ENCODE results near the gene MCF2L2. TPM values are rescaled to one million over a fixed set of nuclear protein-coding genes. Genes with fewer than 3 reads are reported as not detected.

MCF2L2 gene
- polyA plus RNA-seq, 2 of the 4 experiments (the other 2 are of a cell fraction) = 0.03 to 0.05 TPM

DNA sequence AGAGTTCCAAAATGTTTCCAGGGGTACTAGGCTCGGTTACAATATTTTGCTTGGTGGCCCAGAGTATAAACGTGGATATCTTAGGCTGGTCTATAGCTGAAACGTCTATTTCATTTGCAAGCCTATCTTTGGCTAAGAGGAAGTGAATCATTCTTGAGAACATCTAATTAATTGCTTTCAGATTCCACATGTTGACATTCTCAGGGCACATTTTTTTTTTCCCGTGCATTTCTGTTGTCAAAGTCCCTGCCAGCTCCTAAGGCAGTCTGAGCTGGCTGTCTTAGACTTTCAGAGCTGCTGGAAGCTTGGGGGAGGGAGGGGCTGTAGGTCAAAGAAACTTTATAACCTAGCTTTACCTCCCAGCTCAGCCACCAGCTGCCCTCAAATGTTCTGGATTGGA lies 242.7 kb downstream of the MCF2L2 start:
- FAIRE-seq (no peak), DNase-seq (ENCODE audit: low read depth in 1 of 2, low spot score in 1 of 2) (no peak), ATAC-seq (no peak)
- Histone ChIP-seq H3K27ac (no peak overlapping the region; a peak in 1 of 6 replicates), H3K4me3 (no peak overlapping the region), H3K4me2 (no peak overlapping the region), H3K4me1 (no peaks in the 10 kb centered on the region), H3K9me3 (no peaks in the 10 kb centered on the region)
- TF ChIP-seq RAD21 (conservative IDR thresholded peaks at IDR 0.05 in 1 of 2, IDR thresholded peaks at IDR 0.05 in 1 of 2) (no peak), NR3C1 (IDR thresholded peaks at IDR 0.05) (no peak), MAFK (IDR thresholded peaks at IDR 0.05; ENCODE audit: partially characterized antibody) (no peak), PHF8 (IDR thresholded peaks at IDR 0.05; ENCODE audit: borderline replicate concordance, low read depth) (no peak), ZSCAN20 (CRISPR knock-in tag; IDR thresholded peaks at IDR 0.05) (no peak), CHD2 (IDR thresholded peaks at IDR 0.05; ENCODE audit: low read length, partially characterized antibody) (no peak), JUN (IDR thresholded peaks at IDR 0.05) (no peak), FOSB (CRISPR knock-in tag; IDR thresholded peaks at IDR 0.05) (no peak), CHD4 (IDR thresholded peaks at IDR 0.05; ENCODE audit: borderline replicate concordance) (no peak), FOXS1 (CRISPR knock-in tag; IDR thresholded peaks at IDR 0.05) (no peak), ZC3H11A (IDR thresholded peaks at IDR 0.05) (no peak), HOXA7 (CRISPR knock-in tag; IDR thresholded peaks at IDR 0.05) (no peak), RARB (CRISPR knock-in tag; IDR thresholded peaks at IDR 0.05) (no peak), HDAC2 (IDR thresholded peaks at IDR 0.05) (no peak)
- TF ChIP-seq, protein P1, sequence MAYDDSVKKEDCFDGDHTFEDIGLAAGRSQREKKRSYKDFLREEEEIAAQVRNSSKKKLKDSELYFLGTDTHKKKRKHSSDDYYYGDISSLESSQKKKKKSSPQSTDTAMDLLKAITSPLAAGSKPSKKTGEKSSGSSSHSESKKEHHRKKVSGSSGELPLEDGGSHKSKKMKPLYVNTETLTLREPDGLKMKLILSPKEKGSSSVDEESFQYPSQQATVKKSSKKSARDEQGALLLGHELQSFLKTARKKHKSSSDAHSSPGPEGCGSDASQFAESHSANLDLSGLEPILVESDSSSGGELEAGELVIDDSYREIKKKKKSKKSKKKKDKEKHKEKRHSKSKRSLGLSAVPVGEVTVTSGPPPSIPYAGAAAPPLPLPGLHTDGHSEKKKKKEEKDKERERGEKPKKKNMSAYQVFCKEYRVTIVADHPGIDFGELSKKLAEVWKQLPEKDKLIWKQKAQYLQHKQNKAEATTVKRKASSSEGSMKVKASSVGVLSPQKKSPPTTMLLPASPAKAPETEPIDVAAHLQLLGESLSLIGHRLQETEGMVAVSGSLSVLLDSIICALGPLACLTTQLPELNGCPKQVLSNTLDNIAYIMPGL (CRISPR knock-in tag; IDR thresholded peaks at IDR 0.05; ENCODE audit: borderline replicate concordance) = no peak
- TF ChIP-seq, protein P2, sequence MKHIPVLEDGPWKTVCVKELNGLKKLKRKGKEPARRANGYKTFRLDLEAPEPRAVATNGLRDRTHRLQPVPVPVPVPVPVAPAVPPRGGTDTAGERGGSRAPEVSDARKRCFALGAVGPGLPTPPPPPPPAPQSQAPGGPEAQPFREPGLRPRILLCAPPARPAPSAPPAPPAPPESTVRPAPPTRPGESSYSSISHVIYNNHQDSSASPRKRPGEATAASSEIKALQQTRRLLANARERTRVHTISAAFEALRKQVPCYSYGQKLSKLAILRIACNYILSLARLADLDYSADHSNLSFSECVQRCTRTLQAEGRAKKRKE (CRISPR knock-in tag; IDR thresholded peaks at IDR 0.05; ENCODE audit: low read depth) = no peak
- 43% methylated on average over 4 of the region's 4 CpGs for WGBS (ENCODE audit: missing lambda C conversion rate)
- CTCF ChIA-PET = interaction anchor here (0.9 to 13.5 kb wide), 19 partner anchors 9 to 293 kb away, joined by 3 to 380 read pairs (median 9); partner anchors contain the start of gene B3GNT5
- POLR2A ChIA-PET = interaction anchor here (0.5 kb wide), 1 partner anchor 69 kb away, joined by 3 read pairs; no protein-coding TSS in a partner anchor

DNA sequence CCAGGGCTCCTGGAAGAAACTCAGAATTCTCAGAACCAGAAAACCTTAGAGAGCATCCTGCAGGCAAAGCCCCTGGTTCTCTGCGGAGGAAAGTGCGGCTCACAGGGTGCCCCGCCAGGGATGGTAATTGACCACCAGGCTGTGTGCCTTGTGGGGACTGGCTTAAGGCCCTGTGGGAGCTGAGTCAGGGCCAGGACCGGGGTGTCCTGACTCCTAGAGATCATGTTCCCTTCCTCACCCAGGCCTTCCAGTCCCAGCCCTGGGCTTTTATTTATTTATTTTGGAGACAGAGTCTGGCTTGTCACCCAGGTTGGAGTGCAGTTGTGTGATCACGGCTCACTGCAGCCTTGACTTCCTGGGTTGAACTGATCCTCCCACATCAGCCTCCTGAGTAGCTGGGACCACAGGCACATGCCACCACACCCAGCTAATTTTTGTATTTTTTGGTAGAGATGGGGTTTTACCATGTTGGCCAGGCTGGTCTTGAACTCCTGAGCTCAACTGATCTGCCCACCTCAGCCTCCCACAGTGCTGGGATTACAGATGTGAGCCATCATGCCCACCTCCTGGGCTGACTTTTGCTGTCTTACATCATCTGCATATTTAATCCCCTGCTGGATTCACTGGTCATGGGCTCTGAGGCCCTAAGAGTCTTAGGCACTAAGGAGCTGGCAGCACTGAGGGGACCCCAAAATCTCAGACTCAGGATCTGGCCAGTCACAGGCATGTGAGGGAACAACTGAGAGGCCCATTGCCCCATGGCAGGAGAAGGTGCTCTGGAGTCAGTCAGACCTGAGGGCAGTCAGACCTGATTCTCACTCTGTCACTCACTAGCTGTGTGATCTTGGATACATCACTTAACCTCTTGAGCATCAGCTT lies 245.4 kb downstream of the MCF2L2 start:
- ChIA-PET POLR2A (no interaction called here), CTCF (interaction anchor here (0.6 to 13.5 kb wide), 9 partner anchors 8 to 268 kb away, joined by 3 to 380 read pairs (median 8); no protein-coding TSS in a partner anchor)
- TF ChIP-seq, protein P3, sequence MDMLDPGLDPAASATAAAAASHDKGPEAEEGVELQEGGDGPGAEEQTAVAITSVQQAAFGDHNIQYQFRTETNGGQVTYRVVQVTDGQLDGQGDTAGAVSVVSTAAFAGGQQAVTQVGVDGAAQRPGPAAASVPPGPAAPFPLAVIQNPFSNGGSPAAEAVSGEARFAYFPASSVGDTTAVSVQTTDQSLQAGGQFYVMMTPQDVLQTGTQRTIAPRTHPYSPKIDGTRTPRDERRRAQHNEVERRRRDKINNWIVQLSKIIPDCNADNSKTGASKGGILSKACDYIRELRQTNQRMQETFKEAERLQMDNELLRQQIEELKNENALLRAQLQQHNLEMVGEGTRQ (IDR thresholded peaks at IDR 0.05) = no peak
- TF ChIP-seq MYC (IDR thresholded peaks at IDR 0.05; ENCODE audit: borderline replicate concordance, low read length) (no peak), CBX2 (IDR thresholded peaks at IDR 0.05; ENCODE audit: borderline replicate concordance, low read depth) (no peak), RARB (CRISPR knock-in tag; IDR thresholded peaks at IDR 0.05) (no peak), RCOR1 (IDR thresholded peaks at IDR 0.05; ENCODE audit: low read depth, low read length) (no peak), EHMT2 (IDR thresholded peaks at IDR 0.05; ENCODE audit: low read depth) (no peak), CEBPB (IDR thresholded peaks at IDR 0.05) (no peak), EP300 (IDR thresholded peaks at IDR 0.05) (no peak), HOXB5 (CRISPR knock-in tag; IDR thresholded peaks at IDR 0.05) (no peak), ZSCAN20 (CRISPR knock-in tag; IDR thresholded peaks at IDR 0.05) (no peak), HEYL (CRISPR knock-in tag; IDR thresholded peaks at IDR 0.05) (no peak), HOXB13 (CRISPR knock-in tag; IDR thresholded peaks at IDR 0.05; ENCODE audit: low read depth) (no peak), FOSL2 (IDR thresholded peaks at IDR 0.05) (no peak), FOSL2 (CRISPR knock-in tag; IDR thresholded peaks at IDR 0.05) (no peak), POLR2A (IDR thresholded peaks at IDR 0.05; ENCODE audit: low read length) (no peak), ESRRA (IDR thresholded peaks at IDR 0.05; ENCODE audit: borderline replicate concordance, low read length) (no peak), POLR2AphosphoS2 (conservative IDR thresholded peaks at IDR 0.05; ENCODE audit: low read length) (no peak), HOXA7 (CRISPR knock-in tag; IDR thresholded peaks at IDR 0.05) (no peak), MAZ (IDR thresholded peaks at IDR 0.05; ENCODE audit: borderline replicate concordance, low read depth, low read length) (no peak), GATA3 (IDR thresholded peaks at IDR 0.05; ENCODE audit: borderline replicate concordance) (no peak), ZNF302 (CRISPR knock-in tag; IDR thresholded peaks at IDR 0.05) (no peak)
- DNase-seq (ENCODE audit: low read depth in 1 of 2, low spot score in 1 of 2) = no peak
- Histone ChIP-seq H3K27ac (no peak overlapping the region), H3K4me3 (no peak overlapping the region), H3K4me1 (peaks cover 2% of the 10 kb centered on the region; the same call in 1 of the 3 replicates), H3K9me3 (no peaks in the 10 kb centered on the region), H3K4me2 (no peak overlapping the region)
- no peak for ATAC-seq
- WGBS (ENCODE audit: missing lambda C conversion rate) = 58% methylated on average over 3 of the region's 5 CpGs
- FAIRE-seq = no peak
